GM12801 (cell line): ENCODE data around the gene KLHL24.

Experiments used
- CTCF ChIP-seq: IDR thresholded peaks from one replicate; pipeline ENCODE4 v1.5.1; 2011; ENCODE audit warnings: control low read depth; ENCODE audit not compliant: insufficient read length; ENCODE audit errors: extremely low read depth

The KLHL24 gene

GRCh38 chr3:183635431-183636220 lies at the start of gene KLHL24:
Gene KLHL24 (plus strand): TSS chr3:183635623. CDS start chr3:183650357, 14,734 bp downstream.
- TF ChIP-seq CTCF = no peak

GRCh38 chr3:183586477-183586876 lies 48.9 kb upstream of the KLHL24 start:
- TF ChIP-seq CTCF = no peak

GRCh38 chr3:183587336-183587735 lies 48.1 kb upstream of the KLHL24 start:
- TF ChIP-seq CTCF = no peak

GRCh38 chr3:183590442-183590841 lies 45.0 kb upstream of the KLHL24 start:
- TF ChIP-seq CTCF = no peak

GRCh38 chr3:183591881-183592521 lies 43.4 kb upstream of the KLHL24 start:
- TF ChIP-seq CTCF = no peak

- TF ChIP-seq CTCF = no peak
Measured at GRCh38 chr3:183592821-183593220, 42.6 kb upstream of the KLHL24 start.

GRCh38 chr3:183594636-183595035 lies 40.8 kb upstream of the KLHL24 start:
- no peak for TF ChIP-seq CTCF
